CD4-positive, alpha-beta T cell treated with Interleukin-10 for 1 hour (primary cell): ENCODE data around the gene IKZF2.

Source experiments
- DNase-seq: peaks from one replicate; pipeline ENCODE4 v3.0.0-alpha.2; 2020

IKZF2 gene

GRCh38 chr2:212953170-212953920 lies 198.1 kb downstream of the IKZF2 start:
- no peak for DNase-seq

GRCh38 chr2:212949786-212950185 lies 201.6 kb downstream of the IKZF2 start:
- DNase-seq: no peak
